ENCODE results near the gene UGT1A1. TPM values are rescaled to one million over a fixed set of nuclear protein-coding genes. Genes with fewer than 3 reads are reported as not detected.
"Not testable (repeated sequence)": the region's sequence is repeated elsewhere in the genome, so short reads cannot be mapped to it uniquely, and the experiment has no call there.

Gene UGT1A1
- total RNA-seq, 2 donors from 2014 or later = 1.2 to 1.9 TPM

- Histone ChIP-seq H3K9me3 (no peaks in the 10 kb centered on the region), H3K9ac (ENCODE audit: low read depth in 2 of 2, low read length in 2 of 2) (no peak within 1 kb of the TSS), H3K4me1 (no peaks in the 10 kb centered on the region), H3K4me3 (no peak within 1 kb of the TSS), H3K27me3 (no peaks in the 10 kb centered on the region), H3K36me3 (no peaks in the 10 kb centered on the region), H3K27ac (no peak within 1 kb of the TSS)
- intact Hi-C loops (cut with DNase I) = loop anchor here (10.0 kb wide), 2 partner anchors 254 to 434 kb away; no protein-coding TSS in a partner anchor
- DNase-seq = no peak
- TF ChIP-seq, protein P1, sequence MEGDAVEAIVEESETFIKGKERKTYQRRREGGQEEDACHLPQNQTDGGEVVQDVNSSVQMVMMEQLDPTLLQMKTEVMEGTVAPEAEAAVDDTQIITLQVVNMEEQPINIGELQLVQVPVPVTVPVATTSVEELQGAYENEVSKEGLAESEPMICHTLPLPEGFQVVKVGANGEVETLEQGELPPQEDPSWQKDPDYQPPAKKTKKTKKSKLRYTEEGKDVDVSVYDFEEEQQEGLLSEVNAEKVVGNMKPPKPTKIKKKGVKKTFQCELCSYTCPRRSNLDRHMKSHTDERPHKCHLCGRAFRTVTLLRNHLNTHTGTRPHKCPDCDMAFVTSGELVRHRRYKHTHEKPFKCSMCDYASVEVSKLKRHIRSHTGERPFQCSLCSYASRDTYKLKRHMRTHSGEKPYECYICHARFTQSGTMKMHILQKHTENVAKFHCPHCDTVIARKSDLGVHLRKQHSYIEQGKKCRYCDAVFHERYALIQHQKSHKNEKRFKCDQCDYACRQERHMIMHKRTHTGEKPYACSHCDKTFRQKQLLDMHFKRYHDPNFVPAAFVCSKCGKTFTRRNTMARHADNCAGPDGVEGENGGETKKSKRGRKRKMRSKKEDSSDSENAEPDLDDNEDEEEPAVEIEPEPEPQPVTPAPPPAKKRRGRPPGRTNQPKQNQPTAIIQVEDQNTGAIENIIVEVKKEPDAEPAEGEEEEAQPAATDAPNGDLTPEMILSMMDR (IDR thresholded peaks at IDR 0.05) = no peak
Measured at GRCh38 chr2:233718552-233718951, 41.5 kb upstream of the UGT1A1 start, which contains the start of gene UGT1A4. UGT1A4 (plus strand) TSS chr2:233718736; CDS start chr2:233718821, 85 bp downstream.

DNA sequence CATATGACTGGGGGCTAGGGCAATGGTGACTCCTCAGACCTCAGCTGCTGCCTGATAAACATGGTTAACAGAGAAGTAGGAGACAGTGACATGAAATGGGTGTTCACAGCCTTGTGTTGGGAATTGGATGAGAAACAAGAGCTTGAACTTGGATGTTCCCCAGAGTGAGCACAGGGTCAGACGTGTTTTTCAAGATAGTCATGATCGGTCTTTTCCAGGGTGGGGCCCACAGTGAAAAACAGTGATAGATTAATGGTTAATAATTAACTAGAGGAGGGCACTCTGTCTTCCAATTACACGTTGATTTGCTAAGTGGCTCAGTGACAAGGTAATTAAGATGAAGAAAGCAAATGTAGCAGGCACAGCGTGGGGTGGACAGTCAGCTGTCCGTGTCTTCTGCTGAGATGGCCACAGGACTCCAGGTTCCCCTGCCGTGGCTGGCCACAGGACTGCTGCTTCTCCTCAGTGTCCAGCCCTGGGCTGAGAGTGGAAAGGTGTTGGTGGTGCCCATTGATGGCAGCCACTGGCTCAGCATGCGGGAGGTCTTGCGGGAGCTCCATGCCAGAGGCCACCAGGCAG, 31.3 kb upstream of the UGT1A1 start, which contains the start of gene UGT1A3:
UGT1A3 (plus strand) TSS at position 320 of the 579 bp plus-strand sequence; CDS start at position 405, 85 bp downstream.
- Histone ChIP-seq H3K27ac (no peak within 1 kb of the TSS), H3K9me3 (no peaks in the 10 kb centered on the region), H3K9ac (ENCODE audit: low read depth in 2 of 2, low read length in 2 of 2) (no peak within 1 kb of the TSS), H3K36me3 (no peaks in the 10 kb centered on the region), H3K4me3 (no peak within 1 kb of the TSS), H3K4me1 (no peaks in the 10 kb centered on the region), H3K27me3 (no peaks in the 10 kb centered on the region)
- no peak for DNase-seq
- TF ChIP-seq, protein P1 (IDR thresholded peaks at IDR 0.05) = no peak
- intact Hi-C loops (cut with DNase I) = no loop called here

- H3K9me3 ChIP-seq; H3K27me3 ChIP-seq; intact Hi-C loops (cut with DNase I); H3K9ac ChIP-seq (ENCODE audit: low read depth in 2 of 2, low read length in 2 of 2); H3K36me3 ChIP-seq; H3K4me3 ChIP-seq; H3K4me1 ChIP-seq; H3K27ac ChIP-seq: not testable (repeated sequence)
- peak; percentile 47 for DNase-seq
Measured at GRCh38 chr2:233736868-233737653, 23.0 kb upstream of the UGT1A1 start.

GRCh38 chr2:233740870-233741269, 19.2 kb upstream of the UGT1A1 start:
- TF ChIP-seq, protein P1 (IDR thresholded peaks at IDR 0.05) = no peak
- Histone ChIP-seq H3K36me3 (no peaks in the 10 kb centered on the region), H3K9ac (ENCODE audit: low read depth in 2 of 2, low read length in 2 of 2) (no peak overlapping the region), H3K4me3 (no peak overlapping the region), H3K9me3 (no peaks in the 10 kb centered on the region), H3K27ac (no peak overlapping the region), H3K27me3 (no peaks in the 10 kb centered on the region), H3K4me1 (no peaks in the 10 kb centered on the region)
- DNase-seq = no peak
- intact Hi-C loops (cut with DNase I) = no loop called here

GRCh38 chr2:233743464-233744259, 16.4 kb upstream of the UGT1A1 start:
- TF ChIP-seq, protein P1 (IDR thresholded peaks at IDR 0.05) = no peak
- H3K27ac ChIP-seq = no peak overlapping the region
- no peak overlapping the region for H3K9ac ChIP-seq (ENCODE audit: low read depth in 2 of 2, low read length in 2 of 2)
- intact Hi-C loops (cut with DNase I) = no loop called here
- H3K27me3 ChIP-seq = no peaks in the 10 kb centered on the region
- H3K4me1 ChIP-seq = no peaks in the 10 kb centered on the region
- H3K4me3 ChIP-seq = no peak overlapping the region
- H3K9me3 ChIP-seq = no peaks in the 10 kb centered on the region
- H3K36me3 ChIP-seq = no peaks in the 10 kb centered on the region
- no peak for DNase-seq

Data from colonic mucosa (tissue), 4 donors.